Heart left ventricle (tissue), 16 donors: Measurements from ENCODE around the gene LTA4H. TPM values are rescaled to one million over a fixed set of nuclear protein-coding genes. Genes with fewer than 3 reads are reported as not detected.
A peak's percentile ranks its signal among the peaks of the same experiment; 100 is the strongest.

Source experiments
- ATAC-seq, 4 donors: fragments of 200-7000 bp; cut with Tn5 transposase; one replicate each; pipeline ENCODE4 v1.9.1; 2020 to 2022; ENCODE audit warnings: moderate library complexity in 4 of 4, mild to moderate bottlenecking in 3 of 4, moderate number of reproducible peaks in 1 of 4
- DNase-seq, 5 donors: peaks; one replicate each; pipeline ENCODE4 v3.0.0-alpha.2; 2020
- H3K27ac ChIP-seq, 12 donors: fragments of 200-600 bp; sonication (generic) in 4 of 12; one replicate each; pipeline versions ENCODE4 v1.5.0 to v1.8.0; 2016 to 2022; ENCODE audit warnings: mild to moderate bottlenecking in 2 of 12
- H3K27me3 ChIP-seq, 9 donors: fragments of 200-600 bp; sonication (generic) in 2 of 9; one replicate each; pipeline versions ENCODE4 v1.5.1 to v1.8.0; 2016 to 2022; ENCODE audit warnings: mild to moderate bottlenecking in 3 of 9
- H3K36me3 ChIP-seq, 9 donors: fragments of 200-600 bp; sonication (generic) in 2 of 9; one replicate each; pipeline versions ENCODE4 v1.5.0 to v1.8.0; 2018 to 2022; ENCODE audit warnings: mild to moderate bottlenecking in 2 of 9
- H3K4me1 ChIP-seq, 12 donors: fragments of 200-600 bp; sonication (generic) in 4 of 12; one replicate each; pipeline versions ENCODE4 v1.5.0 to v1.8.0; 2016 to 2022; ENCODE audit warnings: mild to moderate bottlenecking in 3 of 12
- H3K4me3 ChIP-seq, 12 donors: fragments of 200-600 bp; sonication (generic) in 4 of 12; one replicate each; pipeline versions ENCODE4 v1.5.0 to v1.8.0; 2017 to 2022; ENCODE audit warnings: mild to moderate bottlenecking in 9 of 12, moderate library complexity in 4 of 12
- H3K9me3 ChIP-seq, 12 donors: fragments of 200-600 bp; sonication (generic) in 4 of 12; one replicate each; pipeline versions ENCODE4 v1.5.0 to v1.8.0; 2016 to 2022; ENCODE audit warnings: mild to moderate bottlenecking in 1 of 12
- CTCF ChIP-seq, 12 donors: fragments of 200-600 bp; sonication (generic) in 4 of 12; IDR thresholded peaks; one replicate each; pipeline versions ENCODE4 v1.5.0 to v1.8.0; 2018 to 2022; ENCODE audit warnings: antibody characterized with exemption in 12 of 12, mild to moderate bottlenecking in 5 of 12
- POLR2A ChIP-seq, 2 donors: fragments of 450-650 bp; IDR thresholded peaks; one replicate each; pipeline ENCODE4 v1.6.1; 2017; ENCODE audit warnings: antibody characterized with exemption in 2 of 2, mild to moderate bottlenecking in 2 of 2, moderate library complexity in 2 of 2
- WGBS, 4 donors: extraction: QIAGEN DNeasy Blood & Tissue Kit in 2 of 4; methylation state at CpG; one replicate each; pipeline versions ENCODE4 v1.1.5 to v1.1.7; 2013 to 2018; 5-methylcytosine and 5-hydroxymethylcytosine counted together
- intact Hi-C, 10 donors: fragments of 100-400 bp; cut with DNase I; formaldehyde crosslinking; loops; one replicate each; pipeline versions ENCODE4 v1.11.1 to v1.14.2; 2022
- polyA plus RNA-seq, 2 donors: library from polyadenylated mRNA; stranded (reverse); fragments of 200-250 nt; gene quantifications; one replicate each; pipeline ENCODE4 v1.2.3, GENCODE V29; 2013
- total RNA-seq, 9 donors: library from RNA; depleted of rRNA in 2 of 9; stranded (reverse); fragments of >200 nt in 2 of 9; fragmentation: NEBNext Ultra II Directional in 3 of 9; extraction: Animal tissue kit (Norgen Biotek cat#: 25700) in 3 of 9; gene quantifications; one replicate each; pipeline versions ENCODE4 v1.1.0 to v1.2.4, GENCODE V29; 2016 to 2023
- donor health status: ischemic (EF 13 %, LVEDD 7.1; RV severe dilation, severe dysfunction).
- donor health status: healthy with polysubstance abuse.
- donor health status: DM: no; HTN: yes; CAD: no.
- donor health status: DM: no; HTN: no; CAD: no.
- donor health status: ischemic (EF 25% LVEDD 6.9; RV normal size, moderate dysfunction).
- donor health status: ischemic (EF 25% LVEDD 5.7; RV mildly dilated, moderate dysfunction).
- donor health status: healthy.
- donor health status: DM: yes; HTN: yes; CAD: no.
- donor health status: ischemic (EF 35%, LVEDD 5.7; RV mildly dilated, moderate dysfunction).
- donor health status: nonischemic (EF 11% LVEDD 7.7; RV severe dilation, severe dysfunction).
- donor health status: DM: yes; HTN: yes; CAD: no.
- donor health status: PGD.
- donor health status: ischemic (EF 29% LVEDD 5.4; RV normal size, mild dysfunction).
- donor health status: nonischemic (EF 23%, LVEDD 6.1; RV moderate dilation, normal function).

The LTA4H gene
- total and polyA plus RNA-seq, 11 donors, result 23.3 to 72.0 (median 41.6) TPM

- TF ChIP-seq POLR2A (IDR thresholded peaks at IDR 0.05) (no peak), CTCF (IDR thresholded peaks at IDR 0.05) (no peak)
- Histone ChIP-seq H3K4me3 (no peak overlapping the region), H3K27me3 (no peaks in the 10 kb centered on the region), H3K9me3 (no peaks in the 10 kb centered on the region), H3K27ac (no peak overlapping the region), H3K4me1 (no peaks in the 10 kb centered on the region), H3K36me3 (no peaks in the 10 kb centered on the region)
- intact Hi-C loops, result no loop called here
- ATAC-seq (no peak), DNase-seq (no peak)
- 62 to 75% (median 72%) methylated on average over 5 of the region's 5 CpGs for WGBS, 4 donors
Measured at GRCh38 chr12:95960241-95960640, 75.1 kb downstream of the LTA4H start.

- ATAC-seq (no peak), DNase-seq (no peak)
- Histone ChIP-seq H3K27ac (no peak overlapping the region), H3K36me3 (no peaks in the 10 kb centered on the region), H3K9me3 (no peaks in the 10 kb centered on the region), H3K4me1 (no peaks in the 10 kb centered on the region), H3K4me3 (no peak overlapping the region), H3K27me3 (no peaks in the 10 kb centered on the region)
- WGBS, 4 donors, result 40 to 60% (median 57%) methylated on average over 1 of the region's 1 CpG
- intact Hi-C loops, result no loop called here
- TF ChIP-seq CTCF (IDR thresholded peaks at IDR 0.05) (peak in 3 of 12 donors; percentile 15 to 23 (median 18)), POLR2A (IDR thresholded peaks at IDR 0.05) (no peak)
Measured at GRCh38 chr12:95959107-95959506, 76.3 kb downstream of the LTA4H start.

GRCh38 chr12:95956557-95957145 is 78.7 kb downstream of the LTA4H start:
- H3K27me3 ChIP-seq, result no peaks in the 10 kb centered on the region
- no peaks in the 10 kb centered on the region for H3K9me3 ChIP-seq
- H3K4me3 ChIP-seq, result no peak overlapping the region
- no peaks in the 10 kb centered on the region for H3K36me3 ChIP-seq
- intact Hi-C loops, result no loop called here
- ATAC-seq (no peak), DNase-seq (no peak)
- TF ChIP-seq CTCF (IDR thresholded peaks at IDR 0.05) (no peak), POLR2A (IDR thresholded peaks at IDR 0.05) (no peak)
- 59 to 65% (median 63%) methylated on average over 19 to 27 of the region's 27 CpGs for WGBS, 4 donors
- H3K4me1 ChIP-seq, result no peaks in the 10 kb centered on the region
- no peak overlapping the region for H3K27ac ChIP-seq

DNA sequence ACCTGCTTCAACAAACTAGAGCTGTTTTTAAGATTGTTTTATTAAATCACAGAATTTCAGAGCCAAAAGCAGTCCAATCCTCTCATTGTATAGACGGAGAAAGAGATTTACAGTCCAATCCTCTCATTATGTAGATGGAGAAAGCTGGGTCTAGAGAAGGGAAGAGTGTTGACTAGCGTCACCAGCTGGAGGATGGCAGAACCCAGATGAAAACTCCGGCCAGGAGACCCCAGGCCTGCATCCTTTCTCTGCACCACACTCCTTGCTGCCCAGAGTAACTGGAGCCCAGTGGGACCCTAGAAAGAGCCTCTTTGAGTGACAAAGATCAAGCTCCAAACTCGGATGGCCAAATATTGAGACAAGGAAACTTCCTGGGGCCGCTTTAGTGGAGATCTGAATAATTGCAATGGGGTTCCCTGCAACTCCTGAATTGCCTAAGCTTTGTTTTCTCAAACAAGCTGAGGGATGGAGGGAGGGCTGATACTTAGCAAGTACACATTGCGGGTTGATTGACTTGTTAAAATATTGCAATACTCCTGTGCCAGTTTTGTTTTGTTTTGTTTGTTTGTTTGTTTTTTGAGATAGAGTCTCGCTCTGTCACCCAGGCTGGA is 79.7 kb downstream of the LTA4H start:
- Histone ChIP-seq H3K27me3 (peaks cover 0 to under 1% (median 0%) of the 10 kb centered on the region in 9 donors), H3K27ac (no peak overlapping the region), H3K4me3 (no peak overlapping the region), H3K4me1 (no peaks in the 10 kb centered on the region), H3K9me3 (no peaks in the 10 kb centered on the region), H3K36me3 (no peaks in the 10 kb centered on the region)
- no peak for ATAC-seq
- TF ChIP-seq POLR2A (IDR thresholded peaks at IDR 0.05) (no peak), CTCF (IDR thresholded peaks at IDR 0.05) (no peak)
- intact Hi-C loops, result no loop called here
- DNase-seq, result no peak
- WGBS, 4 donors, result 84 to 94% (median 85%) methylated on average over 7 of the region's 7 CpGs
